AG08396 (cell line): ENCODE measurements around the gene DCDC1.

Source experiments
- DNase-seq: peaks from one replicate; pipeline ENCODE4 v3.0.0; 2012; ENCODE audit warnings: low spot score, mixed read lengths

DCDC1 gene

GRCh38 chr11:31102875-31103274 lies 266.7 kb downstream of the DCDC1 start:
- DNase-seq = no peak

- DNase-seq = no peak
Measured at GRCh38 chr11:31102316-31102715, 267.2 kb downstream of the DCDC1 start.

GRCh38 chr11:31096191-31096805 lies 273.2 kb downstream of the DCDC1 start:
- no peak for DNase-seq

- no peak for DNase-seq
Measured at GRCh38 chr11:31092638-31093037, 276.9 kb downstream of the DCDC1 start.

- DNase-seq = no peak
Measured at GRCh38 chr11:31089117-31089516, 280.4 kb downstream of the DCDC1 start.

- no peak for DNase-seq
Measured at GRCh38 chr11:31069447-31070205, 299.9 kb downstream of the DCDC1 start.

GRCh38 chr11:31060880-31061279 lies 308.7 kb downstream of the DCDC1 start:
- no peak for DNase-seq

GRCh38 chr11:31059529-31059928 lies 310.0 kb downstream of the DCDC1 start:
- no peak for DNase-seq

GRCh38 chr11:31050061-31050765 lies 319.3 kb downstream of the DCDC1 start:
- no peak for DNase-seq

GRCh38 chr11:31045335-31045734 lies 324.2 kb downstream of the DCDC1 start:
- no peak for DNase-seq

- DNase-seq = no peak
Measured at GRCh38 chr11:31030138-31030792, 339.3 kb downstream of the DCDC1 start.

GRCh38 chr11:31026315-31026714 lies 343.2 kb downstream of the DCDC1 start:
- DNase-seq = no peak

GRCh38 chr11:31022080-31022479 lies 347.5 kb downstream of the DCDC1 start:
- DNase-seq = no peak

GRCh38 chr11:31019786-31020185 lies 349.8 kb downstream of the DCDC1 start:
- DNase-seq = no peak

GRCh38 chr11:31005202-31005601 lies 364.3 kb downstream of the DCDC1 start:
- no peak for DNase-seq

- no peak for DNase-seq
Measured at GRCh38 chr11:31001427-31001826, 368.1 kb downstream of the DCDC1 start.

GRCh38 chr11:31000381-31000780 lies 369.2 kb downstream of the DCDC1 start:
- no peak for DNase-seq

GRCh38 chr11:30992513-30992849 lies 377.1 kb downstream of the DCDC1 start:
- DNase-seq = no peak

GRCh38 chr11:30991802-30992512 lies 377.6 kb downstream of the DCDC1 start:
- no peak for DNase-seq

- no peak for DNase-seq
Measured at GRCh38 chr11:30991376-30991775, 378.2 kb downstream of the DCDC1 start.

- no peak for DNase-seq
Measured at GRCh38 chr11:30990625-30991296, 378.8 kb downstream of the DCDC1 start.

- no peak for DNase-seq
Measured at GRCh38 chr11:30987819-30988218, 381.7 kb downstream of the DCDC1 start.
